ENCODE results near the gene BICDL2.
A peak's percentile ranks its signal among the peaks of the same experiment; 100 is the strongest.

The BICDL2 gene

DNA sequence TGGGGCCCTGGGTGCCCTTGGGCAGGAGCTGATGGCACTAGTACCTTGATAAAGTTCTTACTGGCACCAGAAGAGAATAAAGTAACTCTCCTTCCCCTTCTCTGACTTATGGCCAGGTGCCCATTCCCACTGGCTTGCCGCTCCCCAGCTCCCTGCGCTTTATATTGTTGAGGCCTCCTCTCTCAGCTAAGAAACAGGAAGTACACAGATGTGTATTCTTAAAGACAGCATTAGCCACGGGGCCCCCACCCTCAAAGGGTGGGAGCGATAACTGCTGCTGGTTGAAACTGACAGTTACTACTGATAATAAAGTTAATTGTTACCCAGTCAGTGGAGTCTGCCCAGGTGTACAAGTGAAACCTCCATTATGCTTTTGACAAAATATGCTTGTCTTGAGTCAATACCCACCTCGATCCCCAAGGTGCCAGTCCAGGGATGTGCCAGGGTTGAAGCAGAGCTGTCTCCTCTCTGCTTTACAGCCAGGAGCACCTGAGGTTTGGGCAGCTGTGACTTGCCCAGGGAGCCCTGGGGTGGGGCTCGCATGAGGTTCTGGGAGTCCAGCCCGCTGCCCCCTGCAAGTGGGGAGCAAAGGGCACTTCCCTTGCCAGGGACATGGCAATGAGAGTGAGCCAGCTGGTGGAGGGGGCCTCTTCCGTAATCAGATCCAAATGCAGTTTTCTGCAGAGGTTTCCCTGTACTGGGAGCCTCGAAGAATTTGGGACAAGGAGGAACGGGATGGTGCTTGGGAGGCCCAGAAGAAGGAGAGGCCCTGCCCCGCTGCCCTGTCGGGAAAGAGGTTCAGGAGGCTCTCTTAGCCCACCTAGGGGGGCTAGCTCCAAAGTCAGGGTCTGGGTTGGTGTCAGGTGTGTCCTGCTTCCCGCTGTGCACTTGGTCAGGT is 29.4 kb downstream of the BICDL2 start:
- no peak for DNase-seq

GRCh38 chr16:3004781-3005284 is 31.9 kb downstream of the BICDL2 start:
- no peak for DNase-seq

DNA sequence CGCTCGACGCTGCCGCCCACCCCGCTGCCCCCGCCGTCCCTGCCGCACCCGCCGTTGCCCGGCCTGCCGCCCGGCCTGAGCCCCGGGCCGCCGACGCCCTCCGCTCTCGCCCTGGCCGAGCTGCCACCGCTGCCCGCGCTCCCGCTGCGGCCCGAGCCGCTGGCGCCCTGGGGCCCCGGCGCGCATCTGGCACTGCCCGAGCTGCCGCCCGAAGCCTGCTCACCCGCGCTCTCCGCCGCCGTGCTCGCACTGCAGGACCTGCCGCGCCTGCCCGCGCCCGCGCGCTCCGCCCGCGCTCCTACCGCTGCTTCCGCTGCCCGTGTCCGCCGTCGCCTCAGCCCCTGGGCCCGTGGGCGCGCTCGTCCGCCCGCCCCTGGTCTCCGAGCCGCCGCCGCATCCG is 32.4 kb downstream of the BICDL2 start:
- DNase-seq: no peak

GRCh38 chr16:3003582-3004270 is 33.0 kb downstream of the BICDL2 start:
- DNase-seq: peak; percentile 91

DNA sequence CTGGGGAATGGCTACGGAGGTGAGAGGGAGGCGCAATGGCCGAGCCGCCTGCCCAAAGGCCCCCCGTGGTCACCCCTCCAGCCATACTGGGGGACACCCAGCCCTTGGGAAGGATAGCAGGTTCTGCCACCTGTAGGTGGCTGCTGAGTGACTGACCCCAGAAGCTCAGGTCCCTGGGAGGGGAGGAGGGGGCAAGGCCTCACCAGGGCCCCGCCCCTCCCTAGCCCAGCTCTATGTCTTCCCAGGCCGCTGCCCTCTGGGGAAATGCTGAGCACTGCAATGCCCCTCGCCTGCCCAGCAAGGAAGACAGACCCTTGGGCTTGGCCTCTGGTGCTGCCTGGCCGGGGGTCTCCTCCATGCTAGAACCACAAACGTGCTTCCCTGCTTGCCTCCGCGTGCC is 35.4 kb downstream of the BICDL2 start:
- no peak for DNase-seq

- DNase-seq: no peak
Observed at GRCh38 chr16:3000540-3000939, 36.2 kb downstream of the BICDL2 start.

DNA sequence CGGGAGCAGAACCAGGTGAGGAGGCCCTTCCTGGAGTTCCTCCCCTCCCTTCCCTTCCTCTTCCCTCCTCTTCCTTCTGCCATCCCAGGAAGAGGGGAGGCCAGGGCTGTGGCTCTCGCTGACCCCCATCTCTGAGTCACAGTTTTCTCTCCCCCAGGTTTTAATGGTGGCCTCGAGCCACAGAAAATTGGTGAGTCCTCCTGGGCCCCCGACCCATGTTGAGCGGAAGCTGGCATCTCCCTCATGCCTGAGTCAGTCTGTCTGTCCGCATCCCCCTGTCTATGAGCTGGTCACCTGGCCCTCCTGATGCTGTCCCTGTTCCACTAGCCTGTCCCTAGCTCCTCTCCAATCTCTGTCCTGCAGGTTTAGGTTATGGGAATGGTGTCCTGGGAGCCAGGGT is 36.8 kb downstream of the BICDL2 start:
- DNase-seq: no peak

DNA sequence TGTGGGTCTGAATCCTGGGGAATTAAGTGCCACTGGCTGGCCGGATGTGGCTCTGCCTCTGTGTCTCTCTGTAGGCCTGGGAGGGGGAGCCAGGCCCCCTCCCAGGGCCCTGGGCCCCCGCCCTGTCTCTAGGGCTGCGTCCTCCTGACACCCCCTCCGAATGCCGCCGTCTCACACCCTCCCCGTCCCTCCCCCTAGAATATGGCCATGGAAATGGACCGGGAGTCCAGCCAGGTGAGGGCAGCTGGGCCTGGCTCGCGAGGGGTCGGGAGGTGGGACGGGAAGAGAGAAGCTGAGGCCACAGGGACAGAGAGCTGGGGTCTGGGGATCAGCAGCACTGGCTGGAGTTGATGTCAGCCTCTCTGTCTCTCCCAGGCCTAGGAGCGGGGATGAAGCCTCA is 40.4 kb downstream of the BICDL2 start:
- DNase-seq: no peak

DNA sequence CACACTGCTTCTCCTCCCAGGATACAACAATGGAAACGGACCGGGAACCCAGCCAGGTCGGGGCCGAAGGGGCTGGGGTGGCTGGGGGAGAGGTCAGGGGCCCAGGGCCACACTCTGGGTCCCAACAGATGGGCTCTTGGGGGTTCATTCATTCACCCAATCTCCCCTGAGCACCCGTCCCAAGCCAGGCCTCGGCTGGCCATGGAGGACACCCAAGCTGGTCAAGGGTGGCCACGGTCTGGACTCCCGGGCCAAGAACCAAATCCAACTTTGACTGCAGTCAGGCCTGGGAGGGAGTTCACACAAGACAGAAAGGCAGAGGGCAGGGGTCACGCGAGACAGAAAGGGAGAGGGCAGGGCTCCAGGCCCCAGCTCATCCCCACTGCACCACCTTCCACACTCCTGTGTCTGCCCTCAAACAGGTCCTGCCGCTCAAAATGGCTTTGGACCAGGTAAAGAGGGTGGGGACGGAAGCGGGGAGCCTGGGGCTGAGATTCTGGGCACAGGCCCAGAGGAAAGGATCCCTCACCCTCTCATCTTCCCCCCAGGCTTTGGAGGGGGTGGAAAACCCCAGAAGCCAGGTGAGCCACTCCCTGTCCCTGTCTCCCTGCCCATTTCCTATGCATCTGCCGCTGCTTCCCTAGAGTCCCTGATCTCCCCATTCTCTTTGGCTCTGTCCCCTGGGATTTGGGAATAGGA is 44.2 kb downstream of the BICDL2 start:
- DNase-seq: no peak

DNA sequence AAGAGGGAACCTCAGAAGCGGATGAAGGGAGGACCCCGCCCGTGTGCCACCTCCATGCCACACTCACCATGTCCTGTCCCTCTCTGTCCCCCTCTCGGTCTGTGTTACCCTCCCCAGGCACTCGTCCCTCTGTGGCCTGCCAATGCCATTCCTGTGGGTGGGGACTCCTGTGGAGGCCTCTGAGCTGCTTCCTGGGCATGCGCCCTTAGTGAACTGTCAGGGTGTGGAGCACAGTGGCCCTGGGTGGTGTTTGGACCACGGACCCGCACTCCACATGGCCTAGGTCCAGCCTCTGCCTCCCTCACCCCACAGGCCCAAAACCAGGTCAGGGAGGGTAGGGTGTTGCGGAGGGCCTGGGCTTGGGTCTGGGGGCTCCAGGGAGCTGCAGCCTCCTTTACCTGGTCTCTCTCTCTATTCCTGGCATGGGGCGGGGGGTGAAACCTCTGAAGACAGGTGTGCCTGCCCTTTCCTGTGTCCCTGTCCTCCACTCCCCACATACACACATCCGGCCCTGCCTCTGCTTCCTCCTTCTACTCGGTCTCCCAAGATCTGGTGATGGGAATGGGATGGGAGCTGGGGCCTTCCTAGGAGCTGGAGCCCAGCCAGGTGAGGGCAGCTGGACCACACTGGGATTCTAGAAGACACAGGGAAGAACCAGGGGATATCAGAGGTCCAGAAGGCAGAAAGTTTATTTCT is 45.0 kb downstream of the BICDL2 start:
- no peak for DNase-seq

DNA sequence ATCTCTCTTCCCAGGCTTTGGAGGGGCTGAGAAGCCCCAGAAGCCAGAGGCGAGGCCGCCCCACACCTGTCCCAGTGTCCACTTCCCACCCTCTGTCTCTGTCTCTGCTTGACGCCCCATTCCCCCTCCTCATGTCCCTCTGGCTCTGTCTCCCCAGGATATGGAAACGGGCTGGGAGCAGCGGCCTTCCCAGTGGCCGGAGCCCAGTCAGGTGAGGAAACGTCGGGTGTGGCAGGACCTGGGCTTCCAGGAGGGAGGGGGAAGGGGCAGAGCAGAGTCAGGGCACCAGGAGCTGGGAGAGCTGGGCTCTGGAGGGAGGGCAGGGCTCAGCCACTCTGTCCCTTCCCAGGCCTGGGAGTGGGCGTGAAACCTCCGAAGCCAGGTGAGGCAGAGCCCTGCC is 45.9 kb downstream of the BICDL2 start:
- no peak for DNase-seq

GRCh38 chr16:2988590-2989099 is 48.1 kb downstream of the BICDL2 start:
- DNase-seq: no peak

GRCh38 chr16:2987833-2988232 is 48.9 kb downstream of the BICDL2 start:
- no peak for DNase-seq

GRCh38 chr16:2987286-2987685 is 49.5 kb downstream of the BICDL2 start:
- DNase-seq: no peak

DNA sequence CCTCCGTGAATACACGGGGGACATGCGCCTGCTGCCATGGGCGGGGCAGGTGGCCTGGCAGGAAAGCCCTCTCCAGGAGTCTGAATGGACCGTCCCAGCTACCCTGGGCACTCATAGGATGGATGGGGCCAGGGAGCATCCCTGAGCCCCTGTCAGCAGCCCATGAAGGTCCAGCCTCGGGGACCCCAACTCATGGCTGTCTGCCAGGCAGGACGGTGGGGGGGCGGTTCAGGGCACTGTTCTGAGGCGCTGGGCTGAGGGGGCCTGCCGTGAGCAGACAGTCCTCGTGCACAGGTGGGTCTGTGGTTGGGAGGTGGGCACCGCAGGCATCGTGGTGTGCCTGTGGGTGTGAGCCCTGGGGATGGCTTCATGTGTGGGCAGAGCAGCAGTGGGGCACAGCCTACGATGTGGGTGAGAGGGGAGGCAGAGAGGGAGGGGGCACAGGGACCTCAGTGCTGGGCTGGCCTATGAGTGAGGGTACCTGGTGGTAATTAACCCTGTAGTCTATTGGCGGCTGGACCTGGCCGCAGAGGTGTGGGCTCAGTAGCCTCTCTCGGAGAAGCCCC is 50.0 kb downstream of the BICDL2 start:
- no peak for DNase-seq

DNA sequence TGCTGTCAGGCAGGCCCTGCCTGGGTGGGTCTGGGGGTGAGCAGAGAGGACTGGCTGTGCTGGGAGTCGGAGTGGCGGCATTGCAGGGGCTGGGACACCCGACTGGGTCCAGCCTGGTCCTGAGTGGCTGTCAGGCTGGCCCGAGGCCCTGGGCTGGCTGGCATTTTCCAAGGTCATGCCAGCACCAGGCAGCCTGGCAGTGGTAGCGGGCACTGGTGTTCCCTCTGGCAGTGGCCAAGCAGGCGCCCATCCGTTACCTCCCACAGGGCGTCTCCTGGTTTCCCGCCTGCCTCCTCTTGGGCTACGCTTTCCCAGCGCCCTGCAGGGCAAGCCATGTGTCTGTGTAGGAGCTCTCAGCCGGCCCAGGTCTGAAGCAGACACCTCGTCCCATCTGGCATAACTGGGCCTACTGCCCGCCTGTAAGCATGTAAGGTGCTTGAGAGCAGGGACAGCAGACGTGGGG is 50.8 kb downstream of the BICDL2 start:
- DNase-seq: no peak

GRCh38 chr16:2985462-2985861 is 51.3 kb downstream of the BICDL2 start:
- DNase-seq: no peak

GRCh38 chr16:2983706-2984136 is 53.0 kb downstream of the BICDL2 start:
- DNase-seq: peak; percentile 73

- DNase-seq: no peak
Observed at GRCh38 chr16:2982402-2982801, 54.3 kb downstream of the BICDL2 start.

GRCh38 chr16:2981899-2982250 is 54.9 kb downstream of the BICDL2 start:
- DNase-seq: no peak

DNA sequence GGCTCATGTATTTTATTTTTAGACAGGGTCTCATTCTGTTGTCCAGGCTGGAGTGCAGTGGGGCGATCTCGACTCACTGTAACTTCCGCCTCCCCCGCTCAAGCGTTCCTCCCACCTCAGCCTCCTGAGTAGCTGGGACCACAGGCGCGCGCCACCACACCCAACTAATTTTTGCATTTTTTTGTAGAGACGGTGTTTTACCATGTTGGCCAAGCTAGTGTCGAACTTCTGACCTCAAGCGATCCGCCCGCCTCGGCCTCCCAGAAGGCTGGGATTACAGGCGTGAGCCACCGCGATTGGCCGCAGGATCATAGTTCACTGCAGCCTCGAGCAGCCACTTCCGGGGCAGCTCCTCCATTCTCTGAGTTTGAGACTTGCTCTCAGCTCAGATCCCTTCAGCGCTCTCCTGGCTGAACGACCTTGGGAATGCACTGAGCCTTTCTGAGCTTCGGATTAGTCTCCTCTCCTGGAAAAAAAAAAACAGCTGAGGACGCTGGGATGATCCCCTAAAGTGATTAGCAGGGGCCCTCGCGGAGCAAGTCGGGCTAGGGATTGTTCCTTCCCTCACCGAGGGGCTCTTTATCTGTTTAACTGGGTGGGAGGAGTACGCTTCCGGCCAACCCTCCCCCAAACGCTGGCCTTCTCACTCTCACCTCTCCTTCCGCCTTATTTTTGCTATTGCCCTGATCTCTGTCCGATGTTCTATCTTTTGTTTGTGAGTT is 55.4 kb downstream of the BICDL2 start:
- DNase-seq: no peak
